HEK293T (cell line): ENCODE data around the gene FAM124A.

Source experiments
- SP1 ChIP-seq: fragments of 450-650 bp; IDR thresholded peaks from 2 replicates; pipeline ENCODE4 v1.6.1; 2017
- TF ChIP-seq, protein P1 (sequence below): fragments of 450-650 bp; IDR thresholded peaks from 2 replicates; pipeline ENCODE4 v1.6.1; 2016

DNA sequence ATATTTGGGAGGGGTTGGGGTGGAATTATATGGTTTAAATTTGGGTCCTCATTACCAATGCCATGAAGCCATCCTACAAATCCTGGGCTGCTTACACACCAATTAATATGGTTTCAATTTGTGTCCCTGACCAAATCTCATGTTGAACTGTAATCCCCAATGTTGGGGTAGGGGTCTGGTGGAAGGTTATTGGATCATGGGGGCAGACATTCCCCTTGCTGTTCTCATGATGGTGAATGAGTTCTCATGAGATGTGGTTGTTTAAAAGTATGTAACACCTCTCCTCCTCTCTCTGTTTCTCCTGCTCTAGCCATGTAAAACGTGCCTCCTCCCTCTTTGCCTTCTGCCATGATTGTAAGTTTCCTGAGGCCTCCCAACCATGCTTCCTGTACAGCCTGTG lies 46.6 kb upstream of the FAM124A start:
- TF ChIP-seq SP1, result no peak
- TF ChIP-seq, protein P1, sequence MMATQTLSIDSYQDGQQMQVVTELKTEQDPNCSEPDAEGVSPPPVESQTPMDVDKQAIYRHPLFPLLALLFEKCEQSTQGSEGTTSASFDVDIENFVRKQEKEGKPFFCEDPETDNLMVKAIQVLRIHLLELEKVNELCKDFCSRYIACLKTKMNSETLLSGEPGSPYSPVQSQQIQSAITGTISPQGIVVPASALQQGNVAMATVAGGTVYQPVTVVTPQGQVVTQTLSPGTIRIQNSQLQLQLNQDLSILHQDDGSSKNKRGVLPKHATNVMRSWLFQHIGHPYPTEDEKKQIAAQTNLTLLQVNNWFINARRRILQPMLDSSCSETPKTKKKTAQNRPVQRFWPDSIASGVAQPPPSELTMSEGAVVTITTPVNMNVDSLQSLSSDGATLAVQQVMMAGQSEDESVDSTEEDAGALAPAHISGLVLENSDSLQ, result no peak
